Stimulated activated CD8-positive, alpha-beta memory T cell treated with anti-CD3 and anti-CD28 coated beads, Interleukin-15, amount 100 ng/mL, for 4 hours (primary cell): ENCODE data around the gene CRAMP1.

Source experiments
- DNase-seq, 2 donors: peaks; one replicate each; pipeline ENCODE4 v3.0.0-alpha.2; 2020; ENCODE audit warnings: low read depth in 2 of 2

The CRAMP1 gene

GRCh38 chr16:1635070-1635469 lies 22.9 kb downstream of the CRAMP1 start:
- DNase-seq = no peak

- no peak for DNase-seq
Observed at GRCh38 chr16:1637526-1637925, 25.4 kb downstream of the CRAMP1 start.

- no peak for DNase-seq
Observed at GRCh38 chr16:1638757-1639156, 26.6 kb downstream of the CRAMP1 start.

- DNase-seq = no peak
Observed at GRCh38 chr16:1639282-1639681, 27.1 kb downstream of the CRAMP1 start.

- DNase-seq = no peak
Observed at GRCh38 chr16:1639860-1640259, 27.7 kb downstream of the CRAMP1 start.

- no peak for DNase-seq
Observed at GRCh38 chr16:1640261-1640941, 28.2 kb downstream of the CRAMP1 start.

GRCh38 chr16:1641261-1641660 lies 29.1 kb downstream of the CRAMP1 start:
- DNase-seq = no peak

GRCh38 chr16:1642148-1642547 lies 30.0 kb downstream of the CRAMP1 start:
- no peak for DNase-seq

GRCh38 chr16:1642753-1643152 lies 30.6 kb downstream of the CRAMP1 start:
- DNase-seq = no peak

GRCh38 chr16:1643521-1643920 lies 31.4 kb downstream of the CRAMP1 start:
- DNase-seq = no peak

GRCh38 chr16:1645914-1646525 lies 33.9 kb downstream of the CRAMP1 start:
- DNase-seq = peak; percentile 20 to 32

GRCh38 chr16:1647856-1648255 lies 35.7 kb downstream of the CRAMP1 start:
- DNase-seq = no peak

GRCh38 chr16:1650131-1650530 lies 38.0 kb downstream of the CRAMP1 start:
- no peak for DNase-seq

GRCh38 chr16:1651094-1651973 lies 39.2 kb downstream of the CRAMP1 start:
- DNase-seq = no peak

- no peak for DNase-seq
Observed at GRCh38 chr16:1651974-1652312, 39.8 kb downstream of the CRAMP1 start.

- no peak for DNase-seq
Observed at GRCh38 chr16:1653023-1653422, 40.9 kb downstream of the CRAMP1 start.

- DNase-seq = no peak
Observed at GRCh38 chr16:1654505-1655268, 42.5 kb downstream of the CRAMP1 start.

GRCh38 chr16:1655269-1655807 lies 43.2 kb downstream of the CRAMP1 start:
- DNase-seq = no peak

GRCh38 chr16:1655909-1656807 lies 44.0 kb downstream of the CRAMP1 start:
- no peak for DNase-seq

GRCh38 chr16:1656808-1657617 lies 44.9 kb downstream of the CRAMP1 start:
- DNase-seq = no peak
